Spleen (tissue), 7 donors: ENCODE results near the gene TEX22.

ENCODE experiments used
- POLR2A ChIP-seq, 3 donors: fragments of 450-650 bp; IDR thresholded peaks; one replicate each; pipeline ENCODE4 v1.5.1; 2017; ENCODE audit warnings: antibody characterized with exemption in 3 of 3, mild to moderate bottlenecking in 1 of 3
- TF ChIP-seq, protein P1 (sequence below), 11 experiments: fragments of 200-600 bp in 7 of 11; fragments of 450-650 bp in 4 of 11; sonication (generic) in 4 of 11; IDR thresholded peaks in 8 of 11; conservative IDR thresholded peaks in 3 of 11; 1 replicate in 7 of 11; 2 replicates in 4 of 11; pipeline versions ENCODE4 v1.4.0 to v1.8.0; 2016 to 2021; ENCODE audit warnings: antibody characterized with exemption in 11 of 11, inconsistent platforms in 4 of 11, mild to moderate bottlenecking in 1 of 11
- donor health status: DM: no; HTN: no; CAD: no; lungs with moderate emphysema.
- donor health status: DM: no; HTN: no; CAD: no.
- donor health status: DM: no; HTN: no; CAD: no.

DNA sequence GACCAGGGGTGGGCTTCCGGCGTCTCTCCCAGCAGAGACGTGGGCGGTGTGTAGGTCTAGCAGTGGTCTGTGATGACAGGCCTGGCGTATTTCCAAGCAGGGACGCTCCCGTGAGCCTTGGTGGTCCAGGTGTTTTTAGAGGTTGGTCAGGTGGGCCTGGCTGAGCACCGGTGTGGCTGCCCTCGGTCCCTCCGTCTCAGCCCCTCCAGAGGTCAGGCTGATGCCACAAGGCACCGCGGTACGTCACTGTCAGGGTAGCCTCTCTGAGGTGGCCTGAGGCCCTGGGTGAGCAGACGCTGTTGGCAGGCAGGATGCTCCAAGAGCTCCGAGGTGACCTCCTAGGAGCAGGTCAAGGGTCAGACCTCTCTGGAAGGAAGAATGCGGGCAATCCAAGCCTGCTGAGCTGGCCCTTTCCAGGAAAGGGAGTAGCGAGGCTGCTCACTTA lies 34.8 kb downstream of the TEX22 start:
- TF ChIP-seq, protein P1, sequence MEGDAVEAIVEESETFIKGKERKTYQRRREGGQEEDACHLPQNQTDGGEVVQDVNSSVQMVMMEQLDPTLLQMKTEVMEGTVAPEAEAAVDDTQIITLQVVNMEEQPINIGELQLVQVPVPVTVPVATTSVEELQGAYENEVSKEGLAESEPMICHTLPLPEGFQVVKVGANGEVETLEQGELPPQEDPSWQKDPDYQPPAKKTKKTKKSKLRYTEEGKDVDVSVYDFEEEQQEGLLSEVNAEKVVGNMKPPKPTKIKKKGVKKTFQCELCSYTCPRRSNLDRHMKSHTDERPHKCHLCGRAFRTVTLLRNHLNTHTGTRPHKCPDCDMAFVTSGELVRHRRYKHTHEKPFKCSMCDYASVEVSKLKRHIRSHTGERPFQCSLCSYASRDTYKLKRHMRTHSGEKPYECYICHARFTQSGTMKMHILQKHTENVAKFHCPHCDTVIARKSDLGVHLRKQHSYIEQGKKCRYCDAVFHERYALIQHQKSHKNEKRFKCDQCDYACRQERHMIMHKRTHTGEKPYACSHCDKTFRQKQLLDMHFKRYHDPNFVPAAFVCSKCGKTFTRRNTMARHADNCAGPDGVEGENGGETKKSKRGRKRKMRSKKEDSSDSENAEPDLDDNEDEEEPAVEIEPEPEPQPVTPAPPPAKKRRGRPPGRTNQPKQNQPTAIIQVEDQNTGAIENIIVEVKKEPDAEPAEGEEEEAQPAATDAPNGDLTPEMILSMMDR (IDR thresholded peaks at IDR 0.05 in 8 of 11, conservative IDR thresholded peaks at IDR 0.05 in 3 of 11), result no peak
- no peak for TF ChIP-seq POLR2A (IDR thresholded peaks at IDR 0.05)
